GM18909 (cell line): Measurements from ENCODE around the gene RUNX1.

ENCODE experiments used
- ATAC-seq: cut with Tn5 transposase; IDR thresholded peaks from one replicate; pipeline ENCODE4 v1.9.1; 2021; ENCODE audit warnings: mild to moderate bottlenecking; ENCODE audit not compliant: unreplicated experiment, poor library complexity

Gene RUNX1

DNA sequence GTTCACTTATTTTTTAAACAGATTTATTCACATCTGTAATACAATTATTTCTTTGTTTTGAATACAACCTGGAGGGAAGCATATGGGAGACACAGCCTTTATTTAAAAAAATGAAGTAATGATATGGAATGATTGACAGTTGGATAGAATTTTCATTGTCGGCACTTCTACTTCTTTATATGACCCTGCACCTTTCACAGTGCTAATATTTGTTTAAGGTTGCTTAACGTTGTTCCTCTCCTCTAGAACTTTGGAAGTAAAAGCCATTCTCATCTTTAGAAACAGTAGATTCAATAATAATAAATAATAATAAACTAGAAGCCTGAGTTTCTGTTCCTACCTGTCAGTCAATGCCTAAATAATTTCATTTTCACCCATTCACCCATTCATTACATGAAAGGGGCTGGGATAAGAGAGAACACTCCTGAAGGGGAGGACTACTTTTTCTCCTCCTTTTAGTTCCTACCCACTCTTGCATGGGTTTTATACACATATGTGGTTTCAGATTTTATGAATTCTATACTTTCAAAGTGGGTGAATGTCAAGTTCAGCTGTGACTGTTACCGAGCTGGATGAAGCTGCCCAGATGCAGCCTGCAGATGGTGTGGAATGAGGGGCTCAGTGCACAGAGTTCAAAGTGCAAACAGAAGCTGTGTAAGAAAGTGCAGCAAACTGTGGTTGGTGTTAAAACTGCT lies 9.4 kb downstream of the RUNX1 start:
- no peak for ATAC-seq

GRCh38 chr21:35038772-35039319 lies 10.3 kb downstream of the RUNX1 start:
- no peak for ATAC-seq

GRCh38 chr21:35037384-35037765 lies 11.7 kb downstream of the RUNX1 start:
- ATAC-seq = no peak

DNA sequence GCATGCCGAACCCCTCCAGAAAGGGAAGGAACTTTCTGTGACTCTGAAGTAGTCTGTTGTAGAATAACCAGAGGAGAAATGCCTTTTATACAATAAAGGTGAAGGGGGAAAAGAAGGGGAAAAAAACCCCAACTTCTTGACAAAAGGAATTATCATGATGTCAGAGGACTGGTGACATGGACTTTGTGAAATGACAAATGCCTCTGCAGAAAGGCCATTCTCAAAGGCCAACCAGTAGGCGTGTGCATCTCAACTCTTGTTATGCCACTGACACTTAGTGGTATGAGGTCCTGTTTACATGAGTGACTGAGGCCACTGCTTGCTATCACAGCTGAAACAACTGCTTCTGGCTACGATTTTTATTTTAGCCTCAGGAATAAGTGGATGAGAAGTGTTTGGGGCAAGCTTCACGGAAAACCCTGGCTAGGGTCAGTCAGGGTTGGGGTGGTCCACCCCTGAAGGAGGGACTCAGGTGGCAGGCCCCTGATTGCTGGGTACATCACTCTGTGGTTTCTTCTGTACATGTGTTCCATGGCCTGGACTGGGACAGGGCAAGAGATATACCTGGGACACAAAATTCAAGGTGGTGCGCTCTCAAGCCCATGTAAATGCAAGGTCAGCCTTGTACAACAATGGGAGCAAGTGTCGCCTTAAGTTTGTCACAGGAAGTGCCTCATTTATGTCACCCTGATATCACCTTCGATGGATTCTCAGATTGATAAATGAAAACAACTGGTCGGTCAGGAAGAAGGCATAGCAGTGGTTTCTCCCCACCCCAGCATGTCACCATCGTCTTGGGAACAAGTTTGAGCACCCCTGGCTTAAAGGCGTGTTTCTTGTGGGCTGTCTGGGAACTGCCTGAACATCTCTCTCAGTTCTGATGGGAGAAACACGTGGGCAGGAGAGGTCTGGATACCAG lies 12.4 kb downstream of the RUNX1 start:
- ATAC-seq = no peak

DNA sequence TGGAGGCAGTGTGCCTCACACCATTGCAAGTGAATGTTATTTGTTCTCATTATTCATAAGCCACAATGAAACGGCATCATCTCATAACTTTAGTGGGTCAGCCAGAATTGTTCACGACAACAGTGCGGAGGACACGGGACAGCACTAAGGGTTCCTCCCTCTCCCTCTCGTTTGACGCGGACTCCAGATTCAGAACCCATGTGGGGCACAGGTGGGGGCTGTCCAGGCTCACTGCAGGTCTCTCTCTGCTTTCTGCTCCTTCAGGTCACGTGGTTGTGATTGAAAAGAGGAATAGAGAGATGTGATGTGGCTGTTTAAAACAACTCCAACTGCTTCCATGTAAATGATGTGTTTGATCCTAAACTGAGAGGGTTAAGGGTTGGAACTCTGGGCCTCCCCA lies 13.5 kb downstream of the RUNX1 start:
- no peak for ATAC-seq

GRCh38 chr21:35035116-35035515 lies 14.0 kb downstream of the RUNX1 start:
- ATAC-seq = no peak

DNA sequence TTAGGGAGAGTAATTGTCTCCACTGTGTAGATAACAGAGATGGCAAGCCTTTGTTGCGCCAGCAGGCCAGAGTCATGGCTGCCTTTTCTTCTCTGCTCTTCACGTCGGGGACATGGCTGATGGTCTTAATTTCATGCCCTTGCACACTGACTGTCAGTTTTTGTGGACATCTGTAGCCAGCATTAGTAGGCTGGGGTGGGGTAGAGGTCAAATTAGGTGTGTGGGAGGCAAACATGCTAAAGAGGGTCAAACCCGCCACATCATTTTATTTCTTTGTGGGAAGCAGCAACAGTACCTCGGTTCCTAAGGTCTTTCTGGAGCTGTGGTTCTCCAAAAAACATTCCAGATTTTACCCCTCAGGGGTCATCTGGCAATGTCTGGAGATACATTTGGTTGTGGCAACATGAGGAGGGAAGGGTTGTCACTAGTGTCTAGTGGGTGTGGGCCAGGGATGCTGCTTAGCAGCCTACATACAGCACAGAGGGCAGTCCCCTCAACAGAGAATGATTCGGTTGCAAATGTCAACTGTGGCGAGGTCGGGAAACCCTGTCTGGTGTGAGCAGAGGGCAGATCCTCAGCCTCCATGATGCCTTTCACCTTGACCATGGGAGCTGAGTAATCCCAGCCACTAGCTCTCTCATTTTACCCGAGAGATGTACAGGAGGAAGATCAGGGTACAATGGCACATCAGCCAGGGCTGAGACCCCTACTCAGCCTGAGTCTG lies 14.7 kb downstream of the RUNX1 start:
- no peak for ATAC-seq

DNA sequence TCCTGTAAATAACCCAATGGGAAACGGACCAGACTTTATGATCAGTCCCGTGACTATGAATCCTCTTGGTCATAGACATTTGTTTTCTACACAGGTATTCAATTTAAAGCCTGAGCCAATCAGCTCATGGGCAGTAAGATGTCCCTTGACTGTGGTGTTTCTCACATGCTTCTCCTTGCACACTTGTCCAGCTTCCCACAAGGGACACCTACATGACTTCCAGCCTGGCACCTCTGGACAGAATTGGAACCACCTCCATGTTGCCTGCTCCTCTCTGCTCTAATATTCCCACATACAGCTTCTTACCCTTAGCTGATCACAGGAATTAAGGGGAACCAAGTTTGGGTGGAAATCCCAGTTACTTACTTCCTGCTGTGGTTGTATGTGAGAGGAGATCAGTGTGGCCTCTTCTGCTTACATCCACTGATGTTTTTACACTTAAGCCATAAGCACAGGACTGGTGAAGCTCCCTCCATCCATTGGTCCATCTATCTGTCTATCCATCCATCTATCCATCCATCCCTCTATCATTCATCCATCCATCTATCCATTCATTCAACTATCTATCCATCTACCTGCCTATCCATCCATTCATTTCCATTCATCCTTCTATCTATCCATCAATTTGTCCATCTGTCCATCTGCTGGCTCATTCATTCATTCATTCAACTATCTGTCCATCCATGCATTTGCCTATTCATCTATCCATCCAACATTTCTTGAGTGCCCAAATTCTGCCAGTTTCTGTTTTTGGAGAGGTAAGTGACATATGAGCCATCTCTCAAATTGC lies 16.4 kb downstream of the RUNX1 start:
- ATAC-seq = no peak

GRCh38 chr21:35028451-35028978 lies 20.6 kb downstream of the RUNX1 start:
- no peak for ATAC-seq

DNA sequence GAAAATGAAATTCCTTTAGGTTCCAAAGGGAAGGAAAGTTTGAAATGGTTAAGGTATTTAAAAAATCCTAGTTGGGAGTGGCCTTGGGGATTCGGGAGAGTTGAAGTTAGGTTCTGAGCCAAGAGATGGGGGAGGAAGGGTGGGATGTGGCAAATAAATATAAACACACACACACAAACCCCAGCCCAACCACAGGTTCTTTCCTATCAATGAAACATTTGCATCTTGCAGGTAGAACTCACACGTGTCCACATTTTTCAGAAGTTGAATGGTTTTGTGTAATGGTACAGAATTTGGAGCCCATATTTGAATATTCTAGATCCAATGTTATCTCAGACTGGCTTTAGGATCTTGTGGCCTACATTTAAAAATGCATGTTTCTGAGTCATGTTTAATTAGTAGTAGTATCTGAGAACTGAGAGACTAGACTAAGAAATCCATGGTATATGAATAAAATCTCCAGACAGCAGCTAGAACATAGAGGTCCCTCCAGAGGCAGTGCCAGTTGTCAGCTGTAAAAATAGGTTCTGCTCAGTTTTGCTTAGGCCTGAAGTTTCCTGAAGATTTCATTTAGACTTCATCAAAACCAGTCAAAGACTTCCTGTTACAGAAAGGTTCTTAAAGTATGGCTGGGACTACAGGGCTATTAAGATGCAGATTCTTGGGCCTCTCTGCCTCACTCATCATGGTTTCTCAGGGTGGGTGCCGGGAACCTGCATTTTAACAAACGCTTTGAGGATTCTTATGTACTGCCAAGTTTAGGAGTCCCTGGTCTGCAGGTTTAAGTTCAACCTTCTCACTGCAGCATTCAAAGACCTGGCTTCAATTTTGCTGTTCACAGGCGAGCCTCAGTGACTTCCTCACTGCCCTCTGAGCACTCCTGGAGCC lies 21.3 kb downstream of the RUNX1 start:
- ATAC-seq = no peak

DNA sequence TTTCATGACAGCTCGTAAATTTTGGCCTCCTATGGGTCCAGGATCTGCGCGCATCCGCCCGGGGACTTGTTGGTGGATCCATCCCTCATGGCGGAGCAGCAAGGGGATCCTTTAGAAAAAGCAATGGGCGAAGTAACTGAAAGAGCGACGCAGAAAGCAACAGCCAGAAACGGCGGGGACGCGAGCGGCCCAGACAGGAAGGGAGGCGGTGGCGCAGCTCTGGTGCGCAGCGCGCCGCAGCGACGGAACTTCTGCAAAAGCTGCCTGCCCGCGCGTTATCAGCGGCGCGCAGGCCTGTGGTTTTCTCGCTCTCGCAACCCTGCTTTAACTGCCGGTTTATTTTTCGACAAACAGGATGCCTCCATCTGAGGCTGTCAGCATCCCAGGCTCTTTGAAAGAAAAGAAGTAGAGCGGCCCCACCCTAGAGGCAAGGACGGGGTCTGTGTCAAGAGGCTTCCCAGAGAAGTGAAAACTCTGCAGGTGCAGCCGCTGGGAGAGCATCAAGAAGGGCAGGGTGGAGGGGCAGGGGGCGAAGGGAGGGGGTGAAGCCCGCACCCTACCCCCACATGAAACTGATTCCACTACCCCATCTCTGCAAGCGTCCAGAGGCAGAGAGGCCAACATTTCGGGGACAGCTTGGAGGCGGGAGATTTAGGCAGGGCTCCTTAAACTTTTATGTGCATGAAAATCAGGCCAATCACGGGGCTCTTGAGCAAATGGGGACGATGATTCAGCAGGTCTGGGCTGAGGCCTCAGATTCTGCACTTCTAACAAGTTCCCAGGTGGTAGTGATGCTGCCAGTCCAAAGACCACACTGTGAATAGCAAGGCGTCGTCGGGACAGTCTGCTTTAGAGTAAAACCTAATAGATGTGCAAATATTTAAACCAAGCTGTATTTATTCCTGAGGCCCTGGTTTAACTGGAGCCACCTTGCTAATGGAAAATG lies 22.2 kb downstream of the RUNX1 start:
- peak; percentile 90 for ATAC-seq

DNA sequence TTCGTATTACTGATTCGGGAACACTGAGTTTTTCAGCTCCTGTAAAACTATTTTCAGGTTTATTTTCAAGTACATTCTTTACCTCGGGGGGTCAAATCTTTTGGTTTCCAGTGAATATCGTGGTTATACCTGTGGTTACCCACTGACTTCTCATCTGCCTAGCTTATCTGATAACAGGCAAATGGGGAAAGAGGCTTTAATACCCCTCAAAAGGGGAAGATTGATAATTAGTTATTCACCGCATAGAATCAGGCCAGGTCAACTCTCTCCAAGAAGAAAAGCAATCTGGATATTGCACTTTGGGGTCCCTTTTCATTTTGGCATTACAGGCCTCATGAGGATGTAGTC lies 23.0 kb downstream of the RUNX1 start:
- ATAC-seq = no peak

- no peak for ATAC-seq
Observed at GRCh38 chr21:35025206-35026152, 23.6 kb downstream of the RUNX1 start.

GRCh38 chr21:35024513-35024912 lies 24.6 kb downstream of the RUNX1 start:
- no peak for ATAC-seq

GRCh38 chr21:35024071-35024420 lies 25.1 kb downstream of the RUNX1 start:
- no peak for ATAC-seq

DNA sequence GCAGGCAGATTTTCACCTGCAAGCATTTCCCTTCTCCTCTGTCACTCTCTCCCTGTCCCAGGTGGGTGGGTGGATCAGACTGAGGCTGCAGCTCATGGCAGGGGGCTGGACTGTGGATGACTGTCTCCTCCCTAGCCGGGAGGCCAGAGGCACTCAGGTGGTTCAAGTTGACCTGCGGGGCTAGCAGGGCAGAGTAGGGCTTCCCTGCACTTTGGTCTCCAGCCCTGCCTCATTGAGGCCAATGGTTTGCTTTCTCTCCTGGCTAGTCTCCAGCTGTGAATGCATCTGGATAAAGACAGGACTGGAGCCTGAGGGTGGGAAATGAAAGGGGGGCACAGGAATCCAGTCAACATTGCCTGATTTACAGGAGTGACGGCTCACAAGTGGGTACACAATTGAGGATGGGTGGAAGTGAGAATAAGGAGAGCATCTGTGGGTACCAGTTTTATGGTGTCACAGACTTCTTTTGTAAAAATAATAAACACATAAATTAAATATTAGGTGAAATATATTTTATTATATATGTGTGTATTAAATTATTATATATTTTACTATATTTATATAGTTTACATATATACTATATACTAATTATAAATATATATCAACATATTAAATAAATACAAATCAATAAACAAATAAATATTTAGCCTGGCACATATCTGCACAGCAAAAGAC lies 25.6 kb downstream of the RUNX1 start:
- ATAC-seq = no peak
